Limb (tissue), 2 donors: ENCODE data around the gene CEACAM21.

Source experiments
- DNase-seq, 2 donors: peaks; one replicate each; pipeline ENCODE4 v3.0.0-alpha.2; 2016; ENCODE audit errors: extremely low spot score in 2 of 2

Gene CEACAM21

DNA sequence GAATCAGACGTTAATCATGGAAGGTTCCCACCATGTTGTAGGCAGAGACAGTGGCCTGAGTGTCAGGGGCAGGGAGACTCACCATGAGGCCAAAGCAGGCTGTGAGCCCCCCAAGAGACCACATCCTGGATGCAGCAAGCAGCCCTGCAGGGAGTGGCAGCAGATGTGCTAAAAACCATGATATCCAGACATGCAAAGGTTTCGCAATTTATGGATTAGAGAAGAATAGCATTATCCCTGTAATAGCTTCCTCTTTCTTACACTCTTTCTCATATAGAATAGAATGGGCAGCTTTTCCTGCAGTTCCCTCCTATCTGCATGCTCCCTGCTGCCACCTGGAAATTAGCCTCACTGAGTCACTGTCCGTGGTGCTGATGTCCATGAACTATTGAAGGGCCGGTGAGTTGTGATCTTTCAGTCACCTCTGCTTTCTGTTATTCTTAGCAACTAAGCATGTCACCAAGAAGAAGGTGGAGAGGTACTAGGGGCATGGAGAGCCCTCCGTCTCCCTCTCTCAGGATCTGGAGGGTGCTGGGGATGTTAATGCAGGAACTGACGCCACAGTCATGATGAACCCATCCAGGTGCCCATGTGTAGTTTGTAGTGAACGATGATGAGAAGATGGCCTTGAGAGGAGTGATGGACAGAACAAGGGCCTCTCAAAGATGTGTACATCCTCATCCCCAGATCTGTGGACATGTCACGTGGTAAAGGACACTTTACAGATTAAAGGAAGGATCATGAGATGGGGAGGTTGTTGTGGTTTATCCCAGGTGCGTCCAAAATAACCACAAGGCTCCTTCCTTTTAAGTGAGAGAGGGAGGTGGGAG lies 41.0 kb downstream of the CEACAM21 start:
- DNase-seq = peak in 1 of 2 donors; percentile 3

DNA sequence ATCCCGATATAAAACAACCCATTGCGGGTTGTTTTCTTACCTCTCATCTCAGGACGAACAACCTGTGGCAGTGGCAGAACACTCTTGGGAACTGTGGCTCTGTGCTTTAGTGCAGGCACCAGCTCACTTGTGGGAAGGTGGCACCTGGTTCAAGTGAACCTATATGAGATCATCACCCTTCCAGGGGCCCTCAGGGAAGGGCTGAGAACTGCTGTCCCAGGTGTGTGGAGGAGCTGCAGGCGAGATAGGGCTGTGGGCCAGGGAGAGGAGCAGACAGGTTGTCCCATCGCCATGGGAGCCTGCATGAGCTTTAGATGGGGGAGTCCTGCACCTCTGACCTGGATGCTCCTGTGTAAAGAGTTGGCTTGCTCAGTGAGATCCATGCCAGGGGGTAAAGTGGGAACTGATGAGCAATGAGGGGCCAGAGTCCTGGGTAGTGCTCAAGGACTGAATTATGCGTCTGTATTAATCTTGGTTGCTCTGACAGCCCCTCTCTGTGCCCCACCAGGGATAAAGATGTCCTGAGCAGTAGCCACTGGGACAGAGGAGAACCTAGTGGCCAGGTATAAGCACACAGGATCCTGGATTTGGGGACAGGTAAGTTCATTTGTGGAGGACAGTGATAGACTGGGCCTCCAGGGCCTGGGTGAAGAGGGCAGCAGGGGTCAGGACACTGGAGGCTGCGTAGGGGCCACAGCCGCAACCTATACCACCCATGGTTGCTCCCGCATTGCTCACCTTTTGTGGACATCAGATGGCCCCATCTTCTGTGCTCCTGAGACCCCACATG lies 42.2 kb downstream of the CEACAM21 start:
- DNase-seq = no peak

DNA sequence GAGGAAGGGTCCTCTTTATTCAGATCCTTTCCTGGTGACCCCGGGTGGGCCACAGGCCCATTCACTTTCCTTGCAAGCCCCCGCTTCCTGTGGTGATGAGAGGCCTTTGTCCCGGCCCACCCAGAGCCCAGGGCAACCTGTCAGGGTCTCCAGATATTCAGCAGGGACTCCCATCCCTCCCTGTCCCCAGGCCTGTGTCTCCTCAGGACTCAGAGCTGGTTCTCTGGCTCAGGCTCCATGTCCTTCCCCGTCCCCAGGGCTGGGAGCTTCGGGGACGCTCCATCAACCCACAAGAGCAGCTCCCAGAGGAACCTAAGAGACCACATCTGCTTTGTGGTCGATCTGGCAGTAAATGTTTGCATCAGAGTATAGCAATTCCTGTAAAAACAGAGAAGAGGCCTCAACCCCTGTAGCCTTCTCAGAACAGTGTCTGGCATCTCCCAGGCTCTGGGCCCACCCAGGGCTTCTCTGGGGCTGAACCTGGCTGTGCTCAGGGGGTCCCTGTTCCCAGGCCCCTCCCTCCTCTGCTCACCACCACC lies 43.1 kb downstream of the CEACAM21 start:
- DNase-seq = no peak

- DNase-seq = no peak
Observed at GRCh38 chr19:41620171-41620570, 44.2 kb downstream of the CEACAM21 start.

GRCh38 chr19:41621226-41621625 lies 45.3 kb downstream of the CEACAM21 start:
- DNase-seq = no peak

GRCh38 chr19:41621654-41622053 lies 45.7 kb downstream of the CEACAM21 start:
- no peak for DNase-seq

DNA sequence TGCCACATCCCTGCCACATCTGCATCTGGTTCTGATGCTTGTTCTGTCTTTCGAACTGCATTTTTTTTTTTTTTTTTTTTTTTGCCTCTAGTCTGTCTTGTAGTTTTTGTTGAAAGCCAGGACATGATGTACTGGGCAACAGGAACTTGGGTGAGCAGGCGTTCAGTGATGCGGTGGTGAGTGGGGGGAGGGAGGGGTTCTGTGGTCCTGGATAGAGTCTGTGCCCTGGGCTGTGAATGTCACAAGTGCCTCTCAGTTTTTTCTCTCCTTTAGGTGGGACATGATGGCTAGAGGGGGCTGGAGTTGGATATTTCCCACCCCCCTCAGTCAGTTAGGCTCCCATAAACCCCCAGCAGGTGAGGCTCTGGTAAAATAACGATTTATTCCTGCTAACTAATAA lies 47.4 kb downstream of the CEACAM21 start:
- no peak for DNase-seq

DNA sequence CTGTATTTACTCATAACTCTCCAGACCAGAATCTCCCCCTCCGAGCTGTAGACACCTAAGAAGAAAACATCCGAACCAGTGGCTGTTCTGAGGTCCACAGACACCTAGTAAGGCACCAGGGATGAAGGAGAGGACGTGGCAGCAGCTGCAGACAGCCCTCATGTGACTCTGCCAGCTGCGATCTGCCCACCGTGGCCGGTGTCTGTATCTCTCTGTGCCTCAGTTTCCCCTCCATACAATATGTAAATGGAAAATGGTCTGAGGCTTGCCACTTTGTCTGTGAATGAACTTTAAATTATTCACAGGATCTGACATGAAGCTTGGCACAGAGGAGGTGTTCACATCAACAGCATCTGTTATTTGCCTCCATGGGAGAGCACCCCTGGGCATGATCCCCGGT lies 48.5 kb downstream of the CEACAM21 start:
- no peak for DNase-seq

DNA sequence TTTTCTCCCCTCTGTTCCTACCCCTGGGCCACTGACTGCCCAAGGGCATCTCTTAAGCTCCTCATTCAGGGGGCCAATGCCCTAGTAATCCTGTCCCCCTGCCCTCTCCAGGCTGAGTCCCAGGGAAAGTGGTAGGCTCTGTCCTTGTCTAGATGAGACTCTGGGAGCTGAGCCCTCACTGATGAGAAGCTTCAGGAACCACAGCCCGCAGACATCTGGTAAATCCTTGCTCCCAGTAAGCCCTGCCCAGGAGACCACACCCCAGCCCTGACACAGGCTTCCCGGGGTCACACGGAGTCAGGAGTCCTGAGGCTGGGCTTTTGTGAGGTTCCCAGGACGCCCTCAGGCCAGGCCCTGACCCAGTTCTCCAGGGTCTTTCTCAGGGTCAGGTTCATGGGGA lies 49.0 kb downstream of the CEACAM21 start:
- DNase-seq = no peak

GRCh38 chr19:41626278-41626677 lies 50.3 kb downstream of the CEACAM21 start:
- DNase-seq = no peak

- DNase-seq = no peak
Observed at GRCh38 chr19:41626877-41627276, 50.9 kb downstream of the CEACAM21 start, which contains the start of gene CEACAM4. Gene CEACAM4 (minus strand): TSS chr19:41627074. CDS start chr19:41626963, 111 bp downstream.

GRCh38 chr19:41627966-41628675 lies 52.2 kb downstream of the CEACAM21 start:
- no peak for DNase-seq
